ENCODE data around the gene GSTM4.

DNA sequence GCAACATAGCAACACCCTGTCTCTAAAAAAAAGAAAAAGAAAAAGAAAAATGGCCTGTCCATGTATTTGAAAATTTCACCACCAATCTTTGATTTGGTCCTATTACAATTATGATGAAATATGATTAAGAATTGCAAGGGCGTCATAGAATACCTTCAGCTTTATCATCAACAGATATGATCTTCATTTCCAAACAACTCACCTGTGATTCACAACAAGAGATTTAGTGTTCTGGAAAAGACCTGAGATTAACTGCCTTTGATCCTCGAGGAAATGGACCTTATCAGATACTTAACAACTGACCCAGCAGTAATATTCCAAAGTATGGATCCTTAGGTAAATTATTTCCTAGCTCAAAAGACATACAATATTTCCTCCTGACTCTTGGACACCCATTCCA, 3.5 kb upstream of the GSTM4 start:
- TF ChIP-seq, protein P1, sequence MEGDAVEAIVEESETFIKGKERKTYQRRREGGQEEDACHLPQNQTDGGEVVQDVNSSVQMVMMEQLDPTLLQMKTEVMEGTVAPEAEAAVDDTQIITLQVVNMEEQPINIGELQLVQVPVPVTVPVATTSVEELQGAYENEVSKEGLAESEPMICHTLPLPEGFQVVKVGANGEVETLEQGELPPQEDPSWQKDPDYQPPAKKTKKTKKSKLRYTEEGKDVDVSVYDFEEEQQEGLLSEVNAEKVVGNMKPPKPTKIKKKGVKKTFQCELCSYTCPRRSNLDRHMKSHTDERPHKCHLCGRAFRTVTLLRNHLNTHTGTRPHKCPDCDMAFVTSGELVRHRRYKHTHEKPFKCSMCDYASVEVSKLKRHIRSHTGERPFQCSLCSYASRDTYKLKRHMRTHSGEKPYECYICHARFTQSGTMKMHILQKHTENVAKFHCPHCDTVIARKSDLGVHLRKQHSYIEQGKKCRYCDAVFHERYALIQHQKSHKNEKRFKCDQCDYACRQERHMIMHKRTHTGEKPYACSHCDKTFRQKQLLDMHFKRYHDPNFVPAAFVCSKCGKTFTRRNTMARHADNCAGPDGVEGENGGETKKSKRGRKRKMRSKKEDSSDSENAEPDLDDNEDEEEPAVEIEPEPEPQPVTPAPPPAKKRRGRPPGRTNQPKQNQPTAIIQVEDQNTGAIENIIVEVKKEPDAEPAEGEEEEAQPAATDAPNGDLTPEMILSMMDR (conservative IDR thresholded peaks at IDR 0.05): no peak
- no peak for TF ChIP-seq EZH2 (IDR thresholded peaks at IDR 0.05; ENCODE audit: low read depth)

Measured in PC-9 (cell line).